ENCODE data around the gene PLA2G7.

PLA2G7 gene

GRCh38 chr6:46706464-46706863 is 28.7 kb downstream of the PLA2G7 start:
- in situ Hi-C loops (cut with HindIII; ENCODE audit: low pct_ligation_motif_present, low pct_unique_long_range_greater_than_20kb, low sequenced_read_pairs) = no loop called here

GRCh38 chr6:46704562-46704961 is 30.6 kb downstream of the PLA2G7 start:
- DNase-seq = peak; percentile 31
- in situ Hi-C loops (cut with HindIII; ENCODE audit: low pct_ligation_motif_present, low pct_unique_long_range_greater_than_20kb, low sequenced_read_pairs) = no loop called here

More at GRCh38 chr6:46706464-46706863, 28.7 kb downstream of the PLA2G7 start:
- DNase-seq = no peak

- in situ Hi-C loops (cut with HindIII; ENCODE audit: low pct_ligation_motif_present, low pct_unique_long_range_greater_than_20kb, low sequenced_read_pairs) = no loop called here
These were observed 35.2 kb downstream of the PLA2G7 start for GRCh38 chr6:46699970-46700369.

GRCh38 chr6:46690911-46691451 is 44.2 kb downstream of the PLA2G7 start:
- in situ Hi-C loops (cut with HindIII; ENCODE audit: low pct_ligation_motif_present, low pct_unique_long_range_greater_than_20kb, low sequenced_read_pairs) = no loop called here
- no peak for DNase-seq

More at GRCh38 chr6:46699970-46700369, 35.2 kb downstream of the PLA2G7 start:
- no peak for DNase-seq

- no peak for DNase-seq
- in situ Hi-C loops (cut with HindIII; ENCODE audit: low pct_ligation_motif_present, low pct_unique_long_range_greater_than_20kb, low sequenced_read_pairs) = no loop called here
These were observed 44.9 kb downstream of the PLA2G7 start for GRCh38 chr6:46690141-46690755.

GRCh38 chr6:46689657-46690056 is 45.5 kb downstream of the PLA2G7 start:
- no peak for DNase-seq
- in situ Hi-C loops (cut with HindIII; ENCODE audit: low pct_ligation_motif_present, low pct_unique_long_range_greater_than_20kb, low sequenced_read_pairs) = no loop called here

- in situ Hi-C loops (cut with HindIII; ENCODE audit: low pct_ligation_motif_present, low pct_unique_long_range_greater_than_20kb, low sequenced_read_pairs) = no loop called here
- DNase-seq = no peak
These were observed 46.2 kb downstream of the PLA2G7 start for GRCh38 chr6:46688966-46689335.

- no peak for DNase-seq
- in situ Hi-C loops (cut with HindIII; ENCODE audit: low pct_ligation_motif_present, low pct_unique_long_range_greater_than_20kb, low sequenced_read_pairs) = no loop called here
These were observed 46.8 kb downstream of the PLA2G7 start for GRCh38 chr6:46688117-46688965.

- in situ Hi-C loops (cut with HindIII; ENCODE audit: low pct_ligation_motif_present, low pct_unique_long_range_greater_than_20kb, low sequenced_read_pairs) = no loop called here
- no peak for DNase-seq
These were observed 47.5 kb downstream of the PLA2G7 start, which contains the start of gene TDRD6 for GRCh38 chr6:46687619-46688097. Gene TDRD6 (plus strand): TSS chr6:46687885. CDS start chr6:46688129, 244 bp downstream.

- in situ Hi-C loops (cut with HindIII; ENCODE audit: low pct_ligation_motif_present, low pct_unique_long_range_greater_than_20kb, low sequenced_read_pairs) = no loop called here
- no peak for DNase-seq
These were observed 50.4 kb downstream of the PLA2G7 start for GRCh38 chr6:46684771-46685170.

- DNase-seq = peak; percentile 10
- in situ Hi-C loops (cut with HindIII; ENCODE audit: low pct_ligation_motif_present, low pct_unique_long_range_greater_than_20kb, low sequenced_read_pairs) = no loop called here
These were observed 57.9 kb downstream of the PLA2G7 start for GRCh38 chr6:46677314-46677654.

GRCh38 chr6:46676604-46677313 is 58.4 kb downstream of the PLA2G7 start:
- in situ Hi-C loops (cut with HindIII; ENCODE audit: low pct_ligation_motif_present, low pct_unique_long_range_greater_than_20kb, low sequenced_read_pairs) = no loop called here
- no peak for DNase-seq

- in situ Hi-C loops (cut with HindIII; ENCODE audit: low pct_ligation_motif_present, low pct_unique_long_range_greater_than_20kb, low sequenced_read_pairs) = no loop called here
- no peak for DNase-seq
These were observed 60.8 kb downstream of the PLA2G7 start for GRCh38 chr6:46674410-46674809.

- in situ Hi-C loops (cut with HindIII; ENCODE audit: low pct_ligation_motif_present, low pct_unique_long_range_greater_than_20kb, low sequenced_read_pairs) = no loop called here
- DNase-seq = no peak
These were observed 67.8 kb downstream of the PLA2G7 start for GRCh38 chr6:46667377-46667776.

GRCh38 chr6:46661483-46661882 is 73.7 kb downstream of the PLA2G7 start:
- no peak for DNase-seq
- in situ Hi-C loops (cut with HindIII; ENCODE audit: low pct_ligation_motif_present, low pct_unique_long_range_greater_than_20kb, low sequenced_read_pairs) = no loop called here

GRCh38 chr6:46657642-46658041 is 77.5 kb downstream of the PLA2G7 start:
- in situ Hi-C loops (cut with HindIII; ENCODE audit: low pct_ligation_motif_present, low pct_unique_long_range_greater_than_20kb, low sequenced_read_pairs) = no loop called here
- DNase-seq = no peak

GRCh38 chr6:46655803-46656202 is 79.4 kb downstream of the PLA2G7 start:
- DNase-seq = peak; percentile 8
- in situ Hi-C loops (cut with HindIII; ENCODE audit: low pct_ligation_motif_present, low pct_unique_long_range_greater_than_20kb, low sequenced_read_pairs) = no loop called here
